GM21528 (cell line): Measurements from ENCODE around the gene DDX39B.
"Not testable (repeated sequence)": the region's sequence is repeated elsewhere in the genome, so short reads cannot be mapped to it uniquely, and the experiment has no call there.

Experiments used
- ATAC-seq: cut with Tn5 transposase; IDR thresholded peaks from one replicate; pipeline ENCODE4 v1.9.1; 2021; ENCODE audit warnings: mild to moderate bottlenecking, moderate library complexity; ENCODE audit not compliant: unreplicated experiment, low FRiP score

Gene DDX39B

DNA sequence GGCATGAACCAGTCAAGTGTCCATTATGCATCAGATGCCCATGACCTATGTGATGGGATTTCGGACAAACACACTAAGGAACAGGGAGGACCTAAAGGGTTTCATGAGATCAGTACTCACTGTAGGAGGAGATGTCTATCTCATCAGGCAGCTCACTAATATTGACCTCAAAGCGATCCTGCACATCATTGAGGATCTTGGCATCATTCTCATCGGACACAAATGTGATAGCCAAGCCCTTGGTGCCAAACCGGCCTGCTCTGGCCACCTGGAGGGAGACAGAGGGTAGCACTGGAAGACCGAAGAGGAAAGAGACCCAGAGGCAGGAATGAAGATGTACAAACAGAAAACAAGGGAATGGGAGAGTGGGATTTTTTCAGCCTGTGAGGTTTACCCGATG is 11.1 kb downstream of the DDX39B start:
- no peak for ATAC-seq

DNA sequence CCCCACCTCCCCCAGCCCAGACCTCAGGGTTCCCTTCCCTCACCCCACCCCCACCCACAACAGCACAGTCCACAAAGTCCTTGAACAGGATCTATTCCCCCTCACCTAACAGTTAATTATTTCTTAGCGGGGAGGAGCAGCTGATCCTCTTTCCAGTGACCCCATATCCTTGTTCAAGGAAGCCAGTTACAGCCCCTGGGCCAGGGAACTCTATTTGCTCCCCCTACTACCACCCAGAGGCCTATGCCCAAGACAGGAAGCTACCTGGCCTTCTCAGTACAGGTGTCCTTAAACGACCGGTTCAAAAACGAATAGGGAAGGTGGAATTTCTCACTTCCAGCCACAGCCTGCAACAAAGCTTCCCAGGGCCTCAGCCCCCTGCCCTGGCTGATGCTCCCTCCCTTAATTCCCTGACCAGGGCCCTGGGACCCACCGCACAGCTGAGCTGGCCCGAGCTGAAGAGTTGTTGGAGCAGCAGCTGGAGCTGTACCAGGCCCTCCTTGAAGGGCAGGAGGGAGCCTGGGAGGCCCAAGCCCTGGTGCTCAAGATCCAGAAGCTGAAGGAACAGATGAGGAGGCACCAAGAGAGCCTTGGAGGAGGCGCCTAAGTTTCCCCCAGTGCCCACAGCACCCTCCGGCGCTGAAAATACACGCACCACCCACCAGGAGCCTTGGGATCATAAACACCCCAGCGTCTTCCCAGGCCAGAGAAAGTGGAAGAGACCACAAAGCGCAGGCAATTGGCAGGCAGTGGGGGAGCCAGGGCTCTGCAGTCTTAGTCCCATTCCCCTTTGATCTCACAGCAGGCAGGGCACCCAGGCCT is 12.3 kb downstream of the DDX39B start:
- no peak for ATAC-seq

DNA sequence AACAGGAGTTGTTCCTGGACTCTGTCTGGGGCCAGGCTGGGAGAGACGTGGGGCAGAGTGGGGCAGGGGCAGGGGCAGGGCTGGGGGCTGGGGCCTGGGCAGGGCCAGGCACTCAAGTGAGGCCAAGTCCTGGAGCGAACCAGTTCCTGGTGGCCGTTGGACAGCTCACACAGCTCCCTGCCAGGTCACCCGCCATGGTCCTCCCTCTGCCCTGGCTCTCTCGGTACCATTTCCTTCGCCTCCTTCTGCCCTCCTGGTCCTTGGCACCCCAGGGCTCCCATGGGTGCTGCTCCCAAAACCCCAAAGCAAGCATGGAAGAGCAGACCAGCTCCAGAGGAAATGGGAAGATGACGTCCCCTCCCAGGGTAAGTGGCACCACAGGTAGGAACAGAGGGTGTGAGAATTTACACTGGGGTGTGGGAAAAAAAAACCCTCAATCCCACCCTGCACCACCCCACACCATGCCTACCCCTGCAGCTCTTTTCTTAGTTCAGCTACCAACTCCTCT is 12.9 kb downstream of the DDX39B start, which contains the start of gene MCCD1:
TSS of gene MCCD1 (plus strand) at position 142 of the 508 bp plus-strand sequence. CDS start at position 195, 53 bp downstream.
- ATAC-seq: no peak

DNA sequence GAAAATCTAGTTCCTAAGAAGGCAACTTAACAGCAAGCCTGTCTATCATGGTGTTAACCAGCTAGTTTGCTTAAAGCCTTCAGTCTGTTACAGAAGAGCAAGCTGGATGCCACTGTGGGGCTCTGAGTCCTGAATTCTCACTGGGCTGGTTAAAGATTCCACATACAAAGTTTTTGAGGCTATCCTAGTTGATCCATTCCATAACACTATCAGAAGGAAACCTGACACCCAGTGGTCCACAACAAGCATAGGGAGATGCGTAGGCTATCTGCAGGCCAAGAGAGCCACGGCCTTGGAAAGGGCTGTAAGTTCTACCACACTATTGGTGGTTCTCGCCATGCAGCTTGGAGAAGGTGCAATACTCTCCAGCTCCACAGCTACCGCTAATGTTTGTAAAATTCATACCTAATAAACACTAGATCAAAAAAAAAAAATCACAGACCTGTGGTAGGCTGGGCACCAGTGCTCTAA is 13.5 kb downstream of the DDX39B start:
- ATAC-seq: no peak

DNA sequence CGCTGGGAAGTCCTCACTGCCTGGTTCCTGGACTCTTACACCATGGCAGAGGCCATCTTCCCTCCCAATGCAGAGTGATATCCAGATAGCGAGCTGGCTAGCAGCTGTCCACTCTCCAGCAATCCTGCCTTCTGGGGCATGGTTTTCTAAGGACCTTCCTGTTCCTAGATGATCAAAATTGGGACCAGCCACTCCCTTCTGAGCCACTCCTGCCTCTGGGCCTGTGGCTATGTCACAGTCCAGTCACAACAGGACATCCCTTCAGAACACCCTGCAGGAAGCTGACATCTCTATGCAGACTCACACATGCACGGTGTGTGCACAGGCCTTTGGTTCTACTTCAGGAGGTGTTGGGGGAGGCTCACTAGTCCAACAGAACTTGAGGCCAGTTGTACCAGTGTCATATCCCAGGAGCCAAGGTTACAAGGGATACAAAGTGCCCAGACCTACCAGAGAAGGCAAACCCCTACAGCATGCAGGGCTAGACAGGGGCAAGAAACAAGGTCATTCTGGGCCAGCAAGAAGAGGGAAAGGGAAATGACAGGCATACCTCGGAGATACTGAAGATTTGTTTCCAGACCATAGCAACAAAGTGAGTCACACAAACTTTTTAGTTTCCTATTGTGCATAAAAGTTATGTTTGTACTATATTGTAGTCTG is 15.7 kb downstream of the DDX39B start:
- ATAC-seq: no peak

DNA sequence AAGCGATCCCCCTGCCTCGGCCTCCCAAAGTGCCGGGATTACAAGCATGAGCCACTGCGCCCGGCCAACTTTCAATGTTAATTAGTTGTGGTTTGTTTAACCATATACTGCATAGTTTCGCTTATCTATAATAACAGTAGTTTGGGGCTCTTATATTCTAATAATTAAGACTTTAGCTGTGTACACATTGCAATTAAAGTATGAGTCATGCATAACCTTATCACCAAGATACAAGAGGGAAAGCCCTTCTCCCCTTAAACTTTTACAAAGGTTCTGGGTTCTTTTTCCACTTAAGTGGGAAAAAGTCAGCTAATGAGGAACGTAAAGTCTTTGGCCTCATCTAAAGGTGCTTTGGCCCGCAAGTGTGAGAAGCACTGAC is 16.3 kb downstream of the DDX39B start:
- no peak for ATAC-seq

DNA sequence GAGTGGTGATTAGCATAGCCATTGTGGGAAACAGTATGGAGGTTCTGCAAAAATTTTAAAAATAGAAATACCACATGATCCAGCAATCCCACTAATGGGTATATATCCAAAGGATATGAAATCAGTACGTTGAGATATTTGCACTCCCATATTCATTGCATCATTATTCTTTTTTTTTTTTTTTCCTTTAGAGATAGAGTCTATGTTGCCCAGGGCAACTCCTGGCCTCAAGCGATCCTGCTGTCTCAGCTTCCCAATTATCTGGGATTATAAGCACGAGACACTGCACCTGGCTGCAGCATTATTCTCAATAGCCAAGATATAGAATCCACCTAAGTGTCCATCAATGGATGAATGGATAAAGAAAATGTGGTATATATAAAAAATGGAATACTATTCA is 20.0 kb downstream of the DDX39B start:
- no peak for ATAC-seq

DNA sequence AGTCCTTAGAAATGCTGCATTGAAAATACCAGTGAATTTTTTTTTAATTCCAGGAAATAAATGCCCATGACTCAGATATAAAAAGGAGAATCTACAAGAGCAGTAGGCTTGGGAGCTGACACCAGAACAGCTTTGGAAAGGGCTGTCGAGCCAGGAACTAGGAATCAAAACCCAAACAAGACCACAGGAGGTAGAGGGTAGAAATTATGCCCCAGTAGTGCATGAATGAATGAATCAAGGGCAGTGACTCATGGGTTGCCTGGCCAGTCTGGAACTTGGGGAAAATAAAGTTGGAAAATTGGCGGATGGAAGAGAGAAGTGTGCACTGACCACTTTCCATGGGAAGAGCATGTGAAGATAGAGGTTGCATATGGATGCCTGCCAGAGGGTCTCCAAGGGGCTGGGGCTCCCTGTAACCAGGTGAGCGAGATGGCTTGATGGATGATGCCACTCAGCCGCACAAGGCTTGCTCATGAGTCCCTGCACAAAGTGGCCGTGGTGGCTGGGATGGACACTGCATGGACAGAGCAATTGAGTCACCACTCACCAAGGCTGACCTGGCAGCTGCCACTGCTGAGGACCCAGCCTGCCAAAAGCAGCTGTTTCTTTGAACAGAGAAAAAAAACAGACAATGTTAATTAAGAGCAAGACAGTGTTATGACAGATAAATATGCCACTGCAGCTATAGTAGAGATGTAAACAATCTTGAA is 28.2 kb downstream of the DDX39B start:
- no peak for ATAC-seq

DNA sequence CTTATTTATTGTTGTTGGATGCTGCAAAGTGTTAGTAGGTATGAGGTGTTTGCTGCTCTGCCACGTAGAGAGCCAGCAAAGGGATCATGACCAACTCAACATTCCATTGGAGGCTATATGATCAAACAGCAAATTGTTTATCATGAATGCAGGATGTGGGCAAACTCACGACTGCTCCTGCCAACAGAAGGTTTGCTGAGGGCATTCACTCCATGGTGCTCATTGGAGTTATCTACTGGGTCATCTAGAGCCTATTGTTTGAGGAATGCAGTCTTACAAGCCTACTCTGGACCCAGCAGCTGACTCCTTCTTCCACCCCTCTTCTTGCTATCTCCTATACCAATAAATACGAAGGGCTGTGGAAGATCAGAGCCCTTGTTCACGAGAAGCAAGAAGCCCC is 31.8 kb downstream of the DDX39B start:
- no peak for ATAC-seq

DNA sequence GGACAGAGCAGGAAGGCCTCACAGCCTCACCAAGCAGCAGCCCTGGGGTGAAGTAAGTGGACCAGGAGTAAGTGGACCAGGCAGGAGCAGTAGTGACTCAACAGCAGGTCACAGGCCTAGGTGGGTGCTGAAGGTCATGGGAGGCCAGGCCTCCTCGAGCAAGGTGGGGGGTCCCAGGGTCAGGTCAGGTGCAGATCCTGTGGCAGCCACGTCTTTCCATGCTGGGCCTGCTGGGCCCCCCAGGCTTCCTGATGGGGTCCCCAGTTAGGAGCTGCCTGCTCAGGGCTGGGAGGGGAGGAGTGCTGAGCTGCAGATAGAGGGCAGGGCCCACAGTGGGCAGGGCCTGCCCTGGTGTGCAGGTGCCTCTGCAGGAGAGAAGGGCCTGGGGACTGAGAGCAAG is 32.8 kb downstream of the DDX39B start:
- ATAC-seq: not testable (repeated sequence)

DNA sequence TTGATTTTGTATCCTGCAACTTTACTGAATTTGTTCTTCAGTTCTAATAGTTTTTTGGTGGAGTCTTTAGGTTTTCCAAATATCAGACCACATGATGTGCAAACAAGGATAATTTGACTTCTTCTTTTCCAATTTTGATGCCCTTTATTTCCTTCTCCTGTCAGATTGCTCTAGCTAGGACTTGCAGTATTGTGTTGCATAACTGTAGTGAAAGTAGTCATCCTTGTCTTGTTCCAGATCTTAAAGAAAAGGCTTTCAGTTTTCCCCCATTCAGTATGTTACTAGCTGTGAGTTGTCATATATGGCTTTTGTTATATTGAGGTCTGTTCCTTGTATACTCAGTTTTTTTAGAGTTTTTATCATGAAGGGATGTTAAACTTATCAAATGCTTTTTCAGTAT is 39.2 kb downstream of the DDX39B start:
- no peak for ATAC-seq

DNA sequence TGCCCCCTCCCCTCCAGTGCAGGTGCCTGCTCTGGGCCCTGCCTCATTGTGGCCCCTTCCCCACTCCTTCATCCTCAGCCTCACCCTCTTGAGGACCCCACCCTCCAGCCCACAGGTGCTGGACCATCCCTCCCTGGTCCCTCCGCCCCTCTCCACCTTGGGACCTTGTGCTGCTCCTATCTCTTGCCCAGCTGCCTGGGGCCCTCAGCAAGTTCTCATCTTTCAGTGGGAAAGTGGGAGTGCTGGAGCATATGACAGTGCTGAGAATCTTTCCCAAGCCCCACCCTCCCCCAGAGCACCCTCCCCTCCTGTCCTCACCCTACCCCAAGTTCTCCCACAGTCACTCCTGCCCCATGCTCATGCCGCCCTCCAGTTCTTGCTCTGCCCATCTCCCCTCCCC is 42.2 kb downstream of the DDX39B start:
- not testable (repeated sequence) for ATAC-seq

DNA sequence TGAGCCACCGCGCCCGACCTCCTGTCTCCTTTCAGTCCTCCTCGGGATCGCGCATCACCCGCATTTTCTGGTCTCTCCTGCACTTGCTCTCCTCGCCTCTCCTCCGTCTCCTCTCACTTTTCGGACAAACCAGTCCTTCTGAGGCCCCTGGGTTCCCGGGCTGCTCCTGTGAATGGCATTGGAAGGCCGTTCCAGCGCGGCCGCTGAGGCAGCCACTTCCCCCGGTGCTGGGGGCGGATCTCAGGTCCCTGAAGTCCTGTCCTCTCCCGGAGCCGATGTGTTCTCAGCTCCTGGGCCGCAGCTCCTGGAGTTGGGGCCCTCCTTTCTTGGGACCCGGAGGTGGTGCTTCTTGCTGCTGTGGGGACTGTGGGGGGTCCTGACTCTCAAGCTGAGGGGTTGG is 43.1 kb downstream of the DDX39B start:
- no peak for ATAC-seq

DNA sequence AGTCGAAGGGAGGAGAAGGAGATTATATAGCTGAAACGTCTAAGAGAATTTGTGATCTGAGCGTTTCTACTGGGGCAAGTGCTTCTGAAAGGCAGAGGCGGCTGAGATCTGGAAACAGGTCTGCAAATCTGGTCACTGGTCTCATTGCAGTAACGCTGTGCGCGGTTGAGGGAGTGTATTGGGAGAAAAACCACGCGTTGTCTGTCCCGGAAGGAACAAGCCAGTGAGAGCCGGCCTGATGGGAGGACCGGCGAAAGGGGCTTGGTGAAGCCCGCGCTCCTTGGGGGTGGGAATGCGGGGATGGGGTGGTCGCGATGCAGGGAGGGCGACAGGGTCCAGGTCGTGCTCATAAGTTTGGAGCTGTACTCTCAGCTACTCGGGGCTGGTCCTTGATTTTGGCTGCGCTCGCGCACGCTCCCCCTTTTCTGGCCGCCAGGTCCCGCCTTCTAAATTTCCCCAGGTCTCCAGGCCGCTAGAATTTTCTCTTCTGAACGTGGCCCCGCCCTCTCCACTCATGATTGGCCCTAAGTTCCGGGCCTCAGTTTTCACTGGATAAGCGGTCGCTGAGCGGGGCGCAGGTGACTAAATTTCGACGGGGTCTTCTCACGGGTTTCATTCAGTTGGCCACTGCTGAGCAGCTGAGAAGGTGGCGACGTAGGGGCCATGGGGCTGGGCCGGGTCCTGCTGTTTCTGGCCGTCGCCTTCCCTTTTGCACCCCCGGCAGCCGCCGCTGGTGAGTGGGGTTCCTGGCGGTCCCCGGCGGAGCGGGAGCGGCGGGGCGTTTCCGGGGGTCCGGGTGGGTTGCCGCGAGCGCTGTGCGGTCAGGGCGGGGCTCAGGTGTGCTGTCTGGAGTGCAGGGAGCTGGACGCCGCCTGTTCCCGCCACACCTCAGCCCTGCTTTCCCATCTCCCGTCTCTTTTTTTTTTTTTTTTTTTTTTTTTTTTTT is 44.0 kb downstream of the DDX39B start, which contains the start of gene MICB:
TSS of gene MICB (plus strand) at position 615 of the 946 bp plus-strand sequence. CDS start at position 664, 49 bp downstream.
- peak; percentile 56 for ATAC-seq

DNA sequence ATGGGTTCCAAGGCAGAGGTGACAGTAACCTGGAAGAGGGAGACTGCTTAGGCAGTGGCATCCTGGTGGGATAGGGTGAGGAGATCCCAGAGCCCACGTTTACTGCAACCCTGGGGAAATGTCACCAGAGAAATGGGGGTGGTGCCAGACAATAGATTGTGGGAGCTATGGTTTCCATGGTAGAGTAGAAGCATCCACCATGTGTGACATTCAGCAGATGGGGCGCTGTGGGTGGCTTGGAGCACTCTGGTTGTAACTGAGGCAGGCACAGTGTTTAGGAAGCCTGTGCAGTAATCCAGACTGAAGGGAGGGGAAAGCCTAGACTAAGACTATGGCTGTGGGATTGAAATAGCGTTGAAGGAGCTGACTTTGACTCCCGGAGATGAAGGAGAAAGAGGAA is 45.0 kb downstream of the DDX39B start:
- not testable (repeated sequence) for ATAC-seq

DNA sequence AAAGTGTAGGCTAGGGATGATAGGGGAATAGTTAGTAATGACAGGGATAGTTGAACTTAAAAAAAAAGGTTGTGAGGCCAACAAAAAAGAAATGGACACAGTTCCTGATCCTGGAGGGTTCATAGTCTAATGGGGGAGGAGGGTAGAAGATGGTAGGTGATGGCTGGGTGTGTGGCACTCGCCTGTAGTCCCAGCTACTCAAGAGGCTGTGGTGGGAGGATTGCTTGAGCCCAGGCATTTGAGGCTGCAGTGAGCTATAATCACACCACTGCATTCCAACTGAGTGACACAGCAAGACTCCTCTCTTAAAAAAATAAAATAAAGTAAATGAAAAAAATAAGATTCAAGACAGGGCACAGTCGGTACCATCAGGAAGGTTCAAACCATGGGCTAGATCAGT is 46.2 kb downstream of the DDX39B start:
- ATAC-seq: no peak

DNA sequence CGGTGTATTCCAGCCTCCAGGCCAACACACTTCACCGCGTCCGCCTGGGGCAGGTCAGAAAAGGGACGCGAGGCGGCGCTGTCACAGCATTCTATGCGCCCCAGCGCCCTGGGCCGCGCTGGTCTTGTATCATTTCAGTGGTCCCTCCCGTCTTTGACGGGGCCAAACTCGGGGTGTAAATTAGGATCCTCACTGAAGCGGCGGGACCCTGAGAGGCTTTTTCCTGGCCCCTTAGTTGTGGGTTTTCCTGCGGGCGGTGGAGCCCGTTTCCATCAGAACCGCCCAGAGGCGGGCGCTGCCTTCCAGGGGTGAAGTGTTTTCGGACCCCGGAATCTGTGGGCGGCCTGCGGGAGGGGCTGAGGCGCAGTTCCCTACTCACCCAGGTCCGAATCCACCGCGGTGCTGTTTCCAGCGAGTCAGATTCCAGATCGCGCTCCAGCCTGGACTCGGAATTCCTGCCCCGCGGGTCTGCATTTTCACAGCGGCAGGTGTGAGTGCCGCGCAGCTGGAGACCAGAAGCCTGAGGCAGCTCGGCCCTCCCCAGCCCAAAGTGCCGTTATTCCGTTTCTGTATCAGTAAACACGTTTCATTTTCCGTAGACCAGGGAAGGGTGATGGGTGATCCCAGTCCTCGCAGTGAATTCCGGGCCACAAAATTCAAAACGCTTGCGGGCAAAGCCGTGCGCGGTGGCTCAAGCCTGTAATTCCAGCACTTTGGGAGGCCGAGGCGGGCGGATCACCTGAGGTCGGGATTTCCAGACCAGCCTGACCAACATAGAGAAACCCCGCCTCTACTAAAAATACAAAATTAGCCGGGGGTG is 47.7 kb downstream of the DDX39B start:
- ATAC-seq: peak; percentile 48

DNA sequence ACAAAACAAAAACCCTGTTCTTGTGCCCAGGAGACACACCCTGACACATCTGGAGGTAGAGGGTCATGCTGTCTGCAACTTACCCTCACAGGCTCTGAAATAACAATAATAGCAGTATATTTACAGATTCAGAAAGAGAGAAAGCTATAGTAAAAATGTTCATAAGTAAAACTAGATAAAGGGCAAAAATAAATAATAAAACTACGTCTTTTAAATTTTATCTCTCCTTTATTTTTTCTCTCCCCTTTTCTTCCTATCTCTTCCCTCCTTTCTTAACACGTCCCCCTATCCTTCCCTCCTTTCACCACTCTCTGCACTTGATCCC is 48.3 kb downstream of the DDX39B start:
- not testable (repeated sequence) for ATAC-seq
